ENCODE results near the gene TIGD7.
A peak's percentile ranks its signal among the peaks of the same experiment; 100 is the strongest.

The TIGD7 gene

DNA sequence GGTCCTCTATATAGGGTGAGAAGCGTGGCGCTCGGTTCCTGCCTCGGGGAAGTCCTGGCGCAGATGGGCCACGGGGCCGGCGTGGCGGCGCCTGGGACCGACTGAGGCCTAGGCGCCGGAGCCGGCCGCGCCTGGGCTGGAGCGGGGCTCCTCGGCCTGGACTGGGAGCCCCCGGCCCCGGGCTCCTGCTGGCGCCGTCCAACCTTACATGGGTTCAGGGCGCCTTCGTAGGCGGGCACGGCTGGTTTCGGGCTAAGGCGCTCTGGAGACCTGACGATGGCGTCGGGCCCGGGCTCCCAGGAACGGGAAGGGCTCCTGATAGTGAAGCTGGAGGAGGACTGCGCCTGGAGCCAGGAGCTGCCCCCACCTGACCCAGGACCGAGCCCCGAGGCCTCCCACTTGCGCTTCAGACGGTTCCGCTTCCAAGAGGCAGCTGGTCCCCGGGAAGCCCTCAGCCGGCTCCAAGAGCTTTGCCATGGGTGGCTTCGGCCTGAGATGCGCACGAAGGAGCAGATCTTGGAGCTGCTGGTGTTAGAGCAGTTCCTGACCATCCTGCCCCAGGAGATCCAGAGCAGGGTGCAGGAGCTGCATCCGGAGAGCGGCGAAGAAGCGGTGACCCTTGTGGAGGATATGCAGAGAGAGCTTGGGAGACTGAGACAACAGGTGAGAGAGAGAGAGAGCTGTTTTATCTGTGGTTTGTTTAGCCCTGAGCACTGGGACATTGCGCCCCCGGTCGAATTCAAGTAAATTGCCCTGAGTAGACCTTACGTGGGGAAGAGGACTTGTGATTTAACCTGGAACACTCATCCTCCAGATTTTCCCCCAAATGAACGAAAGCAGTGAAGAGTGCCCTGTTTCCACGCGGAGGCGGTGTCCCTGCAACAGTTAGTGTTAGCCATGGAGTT is 21.4 kb downstream of the TIGD7 start:
- TF ChIP-seq, protein P1, sequence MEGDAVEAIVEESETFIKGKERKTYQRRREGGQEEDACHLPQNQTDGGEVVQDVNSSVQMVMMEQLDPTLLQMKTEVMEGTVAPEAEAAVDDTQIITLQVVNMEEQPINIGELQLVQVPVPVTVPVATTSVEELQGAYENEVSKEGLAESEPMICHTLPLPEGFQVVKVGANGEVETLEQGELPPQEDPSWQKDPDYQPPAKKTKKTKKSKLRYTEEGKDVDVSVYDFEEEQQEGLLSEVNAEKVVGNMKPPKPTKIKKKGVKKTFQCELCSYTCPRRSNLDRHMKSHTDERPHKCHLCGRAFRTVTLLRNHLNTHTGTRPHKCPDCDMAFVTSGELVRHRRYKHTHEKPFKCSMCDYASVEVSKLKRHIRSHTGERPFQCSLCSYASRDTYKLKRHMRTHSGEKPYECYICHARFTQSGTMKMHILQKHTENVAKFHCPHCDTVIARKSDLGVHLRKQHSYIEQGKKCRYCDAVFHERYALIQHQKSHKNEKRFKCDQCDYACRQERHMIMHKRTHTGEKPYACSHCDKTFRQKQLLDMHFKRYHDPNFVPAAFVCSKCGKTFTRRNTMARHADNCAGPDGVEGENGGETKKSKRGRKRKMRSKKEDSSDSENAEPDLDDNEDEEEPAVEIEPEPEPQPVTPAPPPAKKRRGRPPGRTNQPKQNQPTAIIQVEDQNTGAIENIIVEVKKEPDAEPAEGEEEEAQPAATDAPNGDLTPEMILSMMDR (IDR thresholded peaks at IDR 0.05; ENCODE audit: low read depth, low read length), result no peak
- peak overlapping the region; percentile 98 for H3K4me3 ChIP-seq (ENCODE audit: low read depth, low read length)
- in situ Hi-C loops (cut with HindIII; ENCODE audit: low sequenced_read_pairs), result no loop called here
- DNase-seq (ENCODE audit: low read depth, low spot score), result peak; percentile 4

DNA sequence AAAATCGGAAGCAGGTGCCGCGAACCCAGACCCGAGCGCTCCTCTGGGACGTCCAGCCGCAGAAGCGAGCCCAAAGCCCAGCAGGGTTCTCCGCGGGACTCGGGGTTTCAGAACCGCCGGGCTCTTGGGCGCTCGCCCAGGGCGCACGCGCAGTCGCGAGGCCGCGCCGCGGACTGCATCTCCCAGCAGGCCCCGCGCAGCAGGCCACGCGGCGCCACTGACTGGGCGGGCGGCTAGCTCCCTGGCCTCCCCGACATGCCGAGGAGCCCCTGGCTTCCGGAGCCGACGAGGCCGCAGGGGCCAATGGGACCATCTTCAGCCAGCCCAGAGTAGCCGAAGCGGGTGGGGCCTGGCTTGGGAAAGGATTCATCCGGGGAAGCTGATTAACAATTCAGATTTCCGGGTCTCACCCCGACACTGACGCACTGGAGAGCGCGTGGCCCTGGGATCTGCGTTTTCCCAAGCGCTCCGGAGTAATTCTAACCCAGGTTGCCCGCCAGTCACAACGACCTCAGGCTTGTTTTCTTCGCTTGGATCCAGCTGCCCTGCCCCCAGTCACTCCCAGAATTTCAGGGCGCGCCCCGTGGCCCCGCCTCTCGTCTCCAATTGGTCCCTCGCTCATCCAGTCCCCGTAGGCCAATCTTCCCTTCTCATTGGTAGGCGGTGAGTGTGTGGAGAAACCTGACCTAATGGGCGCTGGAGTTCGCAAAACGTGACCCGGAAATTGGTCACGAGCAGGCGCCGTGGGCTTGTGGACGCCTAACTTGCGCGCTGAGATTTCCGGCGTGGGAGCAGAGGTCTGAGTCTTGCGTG is 22.3 kb downstream of the TIGD7 start, which contains the start of gene ZNF263:
Gene ZNF263, plus strand, starts transcription at position 762 of the 813 bp plus-strand sequence. CDS start 328 bp downstream, outside the sequence.
- in situ Hi-C loops (cut with HindIII; ENCODE audit: low sequenced_read_pairs), result no loop called here

DNA sequence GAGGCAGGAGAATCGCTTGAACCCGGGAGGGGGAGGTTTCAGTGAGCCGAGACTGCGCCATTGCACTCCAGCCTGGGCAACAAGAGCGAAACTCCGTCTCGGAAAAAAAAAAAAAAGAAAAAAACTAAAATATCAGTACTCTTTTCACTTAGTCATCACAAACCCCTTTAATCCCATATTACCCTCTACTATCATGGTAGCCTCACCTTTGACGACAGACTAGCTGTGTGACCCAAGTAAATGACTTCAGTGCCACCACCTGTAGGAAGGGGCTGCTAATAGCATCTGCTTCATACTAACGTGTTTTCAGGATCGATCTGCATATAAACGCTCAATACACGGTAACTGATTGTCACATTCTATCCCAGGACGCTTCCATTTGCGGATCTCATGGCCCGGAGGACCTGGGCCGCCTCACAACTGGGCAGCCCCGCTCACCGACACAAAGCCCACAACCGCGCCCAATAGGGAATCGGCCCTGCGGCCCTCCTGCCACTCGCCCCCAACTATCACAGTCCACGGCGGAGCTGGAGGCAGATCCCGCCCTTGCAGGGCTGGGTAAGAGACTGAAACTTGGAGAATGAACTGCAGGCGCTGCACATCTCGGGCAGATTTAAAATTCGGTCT is 23.0 kb downstream of the TIGD7 start:
- H3K4me3 ChIP-seq (ENCODE audit: low read depth, low read length), result peak overlapping the region; percentile 98
- no peak for DNase-seq (ENCODE audit: low read depth, low spot score)
- in situ Hi-C loops (cut with HindIII; ENCODE audit: low sequenced_read_pairs), result no loop called here
- TF ChIP-seq, protein P1 (IDR thresholded peaks at IDR 0.05; ENCODE audit: low read depth, low read length), result no peak

More for the DNA sequence above, 22.3 kb downstream of the TIGD7 start, which contains the start of gene ZNF263:
- DNase-seq (ENCODE audit: low read depth, low spot score), result peak; percentile 97
- H3K4me3 ChIP-seq (ENCODE audit: low read depth, low read length), result peak within 1 kb of the TSS; percentile 98
- TF ChIP-seq, protein P1 (IDR thresholded peaks at IDR 0.05; ENCODE audit: low read depth, low read length), result no peak

DNA sequence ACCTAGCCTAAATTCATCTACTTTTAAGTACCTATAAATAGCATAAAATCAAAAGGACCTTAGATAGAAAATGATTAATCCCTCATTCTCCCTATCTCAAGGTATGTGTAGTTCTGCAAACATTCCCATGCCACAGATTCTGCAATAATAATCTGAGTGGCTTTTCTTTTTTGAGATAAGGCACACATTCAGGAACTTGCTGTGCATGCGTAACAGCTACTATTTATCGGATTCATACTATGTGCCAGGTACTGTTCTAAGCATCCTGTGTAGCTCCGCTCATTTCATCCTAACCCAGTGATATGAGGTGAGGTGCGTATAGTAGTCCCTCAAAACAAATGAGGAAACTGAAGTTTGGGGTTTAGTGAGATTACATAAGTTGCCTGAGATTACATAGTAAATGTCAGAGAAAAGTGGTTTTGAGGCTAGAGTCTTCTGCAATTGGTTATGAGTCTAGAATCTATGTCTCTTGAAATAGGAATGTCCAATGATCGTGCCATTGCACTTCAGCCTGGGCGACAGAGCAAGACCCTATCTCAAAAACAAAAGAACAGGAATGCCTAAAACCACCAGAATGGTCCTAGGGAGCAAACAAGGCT is 23.9 kb downstream of the TIGD7 start:
- TF ChIP-seq, protein P1 (IDR thresholded peaks at IDR 0.05; ENCODE audit: low read depth, low read length), result no peak
- in situ Hi-C loops (cut with HindIII; ENCODE audit: low sequenced_read_pairs), result no loop called here
- no peak for DNase-seq (ENCODE audit: low read depth, low spot score)
- no peak overlapping the region for H3K4me3 ChIP-seq (ENCODE audit: low read depth, low read length)

DNA sequence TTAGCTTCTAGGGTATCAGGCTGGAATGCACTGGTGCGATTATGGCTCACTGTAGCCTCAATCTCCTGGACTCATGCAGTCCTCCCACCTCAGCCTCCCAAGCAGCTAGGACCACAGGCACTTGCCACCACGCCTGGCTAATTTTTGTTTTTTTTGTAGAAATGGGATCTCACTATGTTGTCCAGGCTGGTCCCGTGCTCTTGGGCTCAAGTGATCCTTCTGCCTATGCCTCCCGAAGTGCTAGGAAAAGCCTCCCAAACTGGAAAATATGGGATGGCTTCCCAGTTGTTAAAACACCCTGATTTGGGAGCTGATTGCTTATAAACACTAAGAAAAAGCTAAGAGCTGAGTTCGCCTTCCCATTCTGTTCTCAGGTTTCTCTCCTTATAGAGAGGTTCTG is 28.6 kb downstream of the TIGD7 start:
- no peak for DNase-seq (ENCODE audit: low read depth, low spot score)
- TF ChIP-seq, protein P1 (IDR thresholded peaks at IDR 0.05; ENCODE audit: low read depth, low read length), result no peak
- in situ Hi-C loops (cut with HindIII; ENCODE audit: low sequenced_read_pairs), result no loop called here
- no peak overlapping the region for H3K4me3 ChIP-seq (ENCODE audit: low read depth, low read length)

DNA sequence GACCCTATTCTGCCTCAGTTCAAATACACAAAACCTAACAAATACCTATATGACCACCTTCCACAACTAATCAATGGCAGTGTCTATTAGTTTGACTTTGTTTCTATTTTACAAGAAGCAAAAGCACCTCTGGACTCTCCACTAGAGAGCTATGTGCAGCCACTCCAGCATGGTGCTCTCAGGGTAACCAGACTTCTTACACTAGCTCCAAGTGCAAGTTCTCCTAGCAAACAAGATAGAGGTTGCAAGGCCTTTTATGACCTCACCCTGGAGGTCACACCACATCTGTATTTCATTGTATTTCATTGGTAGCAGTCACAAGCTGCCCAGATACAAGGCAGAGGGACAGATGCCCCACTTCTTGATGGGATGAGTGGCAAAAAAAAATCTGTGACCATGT is 30.3 kb downstream of the TIGD7 start:
- in situ Hi-C loops (cut with HindIII; ENCODE audit: low sequenced_read_pairs), result no loop called here
- no peak for DNase-seq (ENCODE audit: low read depth, low spot score)
- TF ChIP-seq, protein P1 (IDR thresholded peaks at IDR 0.05; ENCODE audit: low read depth, low read length), result no peak
- no peak overlapping the region for H3K4me3 ChIP-seq (ENCODE audit: low read depth, low read length)

Data from astrocyte of the spinal cord (primary cell).